MM.1S (cell line): ENCODE data around the gene YWHAE.

ENCODE experiments used
- DNase-seq: peaks from one replicate; pipeline ENCODE4 v3.0.0-alpha.2; 2015
- H2AFZ ChIP-seq: fragments of 300-600 bp; sonication (generic); 2 replicates; pipeline ENCODE4 v1.6.0; 2016; ENCODE audit warnings: antibody characterized with exemption, low read length
- H3F3A ChIP-seq: fragments of 300-600 bp; sonication (generic); 2 replicates; pipeline ENCODE4 v1.6.1; 2016; ENCODE audit warnings: mild to moderate bottlenecking, antibody characterized with exemption, low read length, moderate library complexity, mixed read lengths; ENCODE audit not compliant: insufficient read depth
- H3K27ac ChIP-seq: fragments of 300-600 bp; sonication (generic); 2 replicates; pipeline ENCODE4 v1.5.1; 2016; ENCODE audit warnings: mild to moderate bottlenecking, low read length
- H3K27me3 ChIP-seq: fragments of 300-600 bp; sonication (generic); replicated peaks from 2 replicates; pipeline ENCODE4 v1.6.0; 2016; ENCODE audit warnings: low read length; ENCODE audit not compliant: insufficient read depth
- H3K36me3 ChIP-seq: fragments of 300-600 bp; sonication (generic); replicated peaks from 2 replicates; pipeline ENCODE4 v1.6.1; 2016; ENCODE audit warnings: mild to moderate bottlenecking, low read length, mixed read lengths; ENCODE audit not compliant: insufficient read depth
- H3K4me1 ChIP-seq: fragments of 300-600 bp; sonication (generic); 2 replicates; pipeline ENCODE4 v1.6.1; 2016; ENCODE audit warnings: low read length, mixed read lengths
- H3K4me2 ChIP-seq: fragments of 300-600 bp; sonication (generic); 2 replicates; pipeline ENCODE4 v1.6.0; 2016; ENCODE audit warnings: low read depth, low read length
- H3K4me3 ChIP-seq: fragments of 300-600 bp; sonication (generic); 2 replicates; pipeline ENCODE4 v1.5.1; 2016; ENCODE audit warnings: low read length, mixed read lengths
- H3K79me2 ChIP-seq: fragments of 300-600 bp; sonication (generic); 2 replicates; pipeline ENCODE4 v1.6.1; 2016; ENCODE audit warnings: mixed run types, low read length, mixed read lengths
- H3K9ac ChIP-seq: fragments of 300-600 bp; sonication (generic); 2 replicates; pipeline ENCODE4 v1.6.1; 2016; ENCODE audit warnings: low read length, mixed read lengths
- H3K9me2 ChIP-seq: fragments of 300-600 bp; sonication (generic); replicated peaks from 2 replicates; pipeline ENCODE4 v1.6.1; 2016; ENCODE audit warnings: mild to moderate bottlenecking, low read length, mixed read lengths; ENCODE audit not compliant: insufficient read depth
- H3K9me3 ChIP-seq: fragments of 300-600 bp; sonication (generic); replicated peaks from 2 replicates; pipeline ENCODE4 v1.6.1; 2016; ENCODE audit warnings: mild to moderate bottlenecking, low read length, mixed read lengths; ENCODE audit not compliant: insufficient read depth
- H4K20me1 ChIP-seq: fragments of 300-600 bp; sonication (generic); 2 replicates; pipeline ENCODE4 v1.6.1; 2016; ENCODE audit warnings: mild to moderate bottlenecking, low read length, moderate library complexity, mixed read lengths; ENCODE audit not compliant: insufficient read depth
- EZH2 ChIP-seq: fragments of 300-600 bp; sonication (generic); optimal IDR thresholded peaks from 2 replicates; pipeline ENCODE3; 2017; ENCODE audit warnings: low read depth, mild to moderate bottlenecking, antibody characterized with exemption, low read length, mixed read lengths
- EZH2phosphoT487 ChIP-seq: fragments of 300-600 bp; sonication (generic); IDR thresholded peaks from 2 replicates; pipeline ENCODE4 v1.6.1; 2018; ENCODE audit warnings: antibody characterized with exemption, low read length
- TF ChIP-seq, protein P1 (sequence below): fragments of 300-600 bp; sonication (generic); IDR thresholded peaks from 2 replicates; pipeline ENCODE4 v1.5.1; 2016; ENCODE audit warnings: antibody characterized with exemption, low read length, mixed read lengths

YWHAE gene

DNA sequence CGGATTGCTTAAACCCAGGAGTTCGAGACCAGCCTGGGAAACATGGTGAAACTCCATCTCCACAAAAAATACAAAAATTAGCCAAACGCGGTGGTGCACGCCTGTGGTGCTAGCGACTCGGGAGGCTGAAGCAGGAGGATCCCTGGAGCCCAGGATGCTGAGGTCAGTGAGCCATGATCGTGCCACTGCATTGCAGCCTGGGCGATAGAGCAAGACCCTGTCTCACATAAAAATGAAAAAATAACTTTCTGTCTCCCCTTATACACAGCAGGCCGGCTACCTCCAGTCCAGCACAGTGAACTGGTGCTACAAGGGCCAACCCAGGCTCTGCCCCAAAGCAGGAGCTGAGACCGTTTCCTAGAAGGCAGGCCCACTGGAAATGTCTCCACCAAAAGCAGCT lies 59.7 kb downstream of the YWHAE start:
- Histone ChIP-seq H3F3A (peaks cover 14% of the 10 kb centered on the region; the same call in 1 of the 2 replicates), H3K27me3 (no peaks in the 10 kb centered on the region), H3K4me2 (no peak overlapping the region), H3K9me2 (no peaks in the 10 kb centered on the region), H4K20me1 (peaks cover under 1% of the 10 kb centered on the region; the same call in 1 of the 2 replicates), H3K9ac (no peak overlapping the region), H3K9me3 (no peaks in the 10 kb centered on the region), H3K27ac (no peak overlapping the region), H3K4me1 (no peaks in the 10 kb centered on the region), H3K36me3 (peaks cover 18% of the 10 kb centered on the region; the same call in 1 of the 2 replicates), H3K4me3 (no peak overlapping the region), H2AFZ (no peak overlapping the region), H3K79me2 (peaks cover 1% of the 10 kb centered on the region)
- TF ChIP-seq, protein P1, sequence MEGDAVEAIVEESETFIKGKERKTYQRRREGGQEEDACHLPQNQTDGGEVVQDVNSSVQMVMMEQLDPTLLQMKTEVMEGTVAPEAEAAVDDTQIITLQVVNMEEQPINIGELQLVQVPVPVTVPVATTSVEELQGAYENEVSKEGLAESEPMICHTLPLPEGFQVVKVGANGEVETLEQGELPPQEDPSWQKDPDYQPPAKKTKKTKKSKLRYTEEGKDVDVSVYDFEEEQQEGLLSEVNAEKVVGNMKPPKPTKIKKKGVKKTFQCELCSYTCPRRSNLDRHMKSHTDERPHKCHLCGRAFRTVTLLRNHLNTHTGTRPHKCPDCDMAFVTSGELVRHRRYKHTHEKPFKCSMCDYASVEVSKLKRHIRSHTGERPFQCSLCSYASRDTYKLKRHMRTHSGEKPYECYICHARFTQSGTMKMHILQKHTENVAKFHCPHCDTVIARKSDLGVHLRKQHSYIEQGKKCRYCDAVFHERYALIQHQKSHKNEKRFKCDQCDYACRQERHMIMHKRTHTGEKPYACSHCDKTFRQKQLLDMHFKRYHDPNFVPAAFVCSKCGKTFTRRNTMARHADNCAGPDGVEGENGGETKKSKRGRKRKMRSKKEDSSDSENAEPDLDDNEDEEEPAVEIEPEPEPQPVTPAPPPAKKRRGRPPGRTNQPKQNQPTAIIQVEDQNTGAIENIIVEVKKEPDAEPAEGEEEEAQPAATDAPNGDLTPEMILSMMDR = no peak
- no peak for TF ChIP-seq EZH2phosphoT487
- no peak for TF ChIP-seq EZH2
- DNase-seq = no peak

DNA sequence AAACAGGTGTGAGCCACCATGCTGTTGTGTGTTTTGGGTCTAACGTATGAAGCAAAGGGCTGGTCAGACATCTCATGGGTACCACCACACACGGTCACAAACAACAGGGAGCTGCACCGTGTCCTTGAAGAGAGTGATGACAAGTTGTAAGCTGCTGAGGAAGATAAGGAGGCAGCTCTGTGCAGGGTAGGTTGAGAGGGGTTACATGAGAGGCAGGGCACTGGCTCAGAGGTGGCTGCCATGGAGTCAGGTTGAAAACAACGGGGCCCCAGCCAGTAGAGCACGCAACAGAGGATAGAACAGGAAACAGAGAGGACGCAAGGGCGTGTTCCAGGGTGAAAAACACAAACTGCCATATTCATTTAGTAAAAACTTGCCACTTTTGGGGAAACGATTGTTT lies 68.3 kb downstream of the YWHAE start:
- Histone ChIP-seq H3K9ac (no peak overlapping the region), H3K27me3 (peaks cover 36% of the 10 kb centered on the region), H3K4me1 (no peaks in the 10 kb centered on the region), H3K4me2 (no peak overlapping the region), H3K27ac (no peak overlapping the region), H3K79me2 (no peaks in the 10 kb centered on the region), H4K20me1 (no peaks in the 10 kb centered on the region), H3K9me3 (no peaks in the 10 kb centered on the region), H3F3A (no peaks in the 10 kb centered on the region), H3K9me2 (no peaks in the 10 kb centered on the region), H2AFZ (no peak overlapping the region), H3K4me3 (no peak overlapping the region), H3K36me3 (no peaks in the 10 kb centered on the region)
- DNase-seq = no peak
- TF ChIP-seq EZH2 (no peak), EZH2phosphoT487 (no peak)
- TF ChIP-seq, protein P1 = no peak

- Histone ChIP-seq H3K27me3 (peaks cover 55% of the 10 kb centered on the region), H3K4me3 (no peak overlapping the region), H3K36me3 (no peaks in the 10 kb centered on the region), H2AFZ (no peak overlapping the region), H4K20me1 (no peaks in the 10 kb centered on the region), H3K27ac (no peak overlapping the region), H3K9me2 (no peaks in the 10 kb centered on the region), H3K4me2 (no peak overlapping the region), H3K4me1 (no peaks in the 10 kb centered on the region), H3K79me2 (no peaks in the 10 kb centered on the region), H3K9ac (no peak overlapping the region), H3F3A (no peaks in the 10 kb centered on the region), H3K9me3 (no peaks in the 10 kb centered on the region)
- no peak for DNase-seq
- no peak for TF ChIP-seq EZH2phosphoT487
- no peak for TF ChIP-seq EZH2
- TF ChIP-seq, protein P1 = no peak
Observed at GRCh38 chr17:1329745-1330343, 70.2 kb downstream of the YWHAE start.
